ENCODE measurements around the gene LUC7L3.

DNA sequence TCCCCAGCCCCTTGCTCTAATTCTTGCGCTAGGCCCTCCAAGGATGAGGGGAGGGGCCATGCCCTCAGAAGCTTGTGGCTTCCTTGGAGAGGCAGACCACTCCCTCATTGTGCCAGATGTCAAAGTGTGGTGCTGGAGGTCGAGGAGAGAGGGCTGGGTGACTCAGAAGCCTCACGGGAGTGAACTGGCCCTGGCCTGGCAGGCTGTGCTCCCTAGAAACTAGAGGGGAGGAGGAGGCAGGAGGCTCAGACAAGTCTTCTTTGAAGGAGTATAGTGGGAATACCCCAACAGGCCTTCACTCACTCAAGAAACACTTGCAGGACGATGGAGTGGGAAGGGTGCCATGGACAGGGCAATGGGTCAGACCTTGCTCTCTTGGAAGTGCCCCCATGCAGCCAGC, 30.2 kb upstream of the LUC7L3 start:
- TF ChIP-seq, protein P1, sequence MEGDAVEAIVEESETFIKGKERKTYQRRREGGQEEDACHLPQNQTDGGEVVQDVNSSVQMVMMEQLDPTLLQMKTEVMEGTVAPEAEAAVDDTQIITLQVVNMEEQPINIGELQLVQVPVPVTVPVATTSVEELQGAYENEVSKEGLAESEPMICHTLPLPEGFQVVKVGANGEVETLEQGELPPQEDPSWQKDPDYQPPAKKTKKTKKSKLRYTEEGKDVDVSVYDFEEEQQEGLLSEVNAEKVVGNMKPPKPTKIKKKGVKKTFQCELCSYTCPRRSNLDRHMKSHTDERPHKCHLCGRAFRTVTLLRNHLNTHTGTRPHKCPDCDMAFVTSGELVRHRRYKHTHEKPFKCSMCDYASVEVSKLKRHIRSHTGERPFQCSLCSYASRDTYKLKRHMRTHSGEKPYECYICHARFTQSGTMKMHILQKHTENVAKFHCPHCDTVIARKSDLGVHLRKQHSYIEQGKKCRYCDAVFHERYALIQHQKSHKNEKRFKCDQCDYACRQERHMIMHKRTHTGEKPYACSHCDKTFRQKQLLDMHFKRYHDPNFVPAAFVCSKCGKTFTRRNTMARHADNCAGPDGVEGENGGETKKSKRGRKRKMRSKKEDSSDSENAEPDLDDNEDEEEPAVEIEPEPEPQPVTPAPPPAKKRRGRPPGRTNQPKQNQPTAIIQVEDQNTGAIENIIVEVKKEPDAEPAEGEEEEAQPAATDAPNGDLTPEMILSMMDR (conservative IDR thresholded peaks at IDR 0.05 in 1 of 2, IDR thresholded peaks at IDR 0.05 in 1 of 2; ENCODE audit: extremely low read depth in 1 of 2, insufficient read depth in 1 of 2, low read depth in 1 of 2, low read length in 2 of 2), result no peak
- TF ChIP-seq EZH2 (IDR thresholded peaks at IDR 0.05; ENCODE audit: borderline replicate concordance, low read length), result no peak
